HCT116 (cell line): ENCODE data around the gene YIPF2. TPM values are rescaled to one million over a fixed set of nuclear protein-coding genes. Genes with fewer than 3 reads are reported as not detected.

Experiments
- ATAC-seq: fragments of 200-7000 bp; cut with Tn5 transposase; 2 replicates; pipeline ENCODE4 v1.9.1; 2020; ENCODE audit warnings: mild to moderate bottlenecking, moderate library complexity
- BruUV-seq: library from RNA; stranded (reverse); fragments of 400-500 nt; replicated peaks from 2 replicates; lab custom pipeline; 2021; lab: Mats Ljungman, UMichigan
- CTCF ChIA-PET: fragments of 300-600 bp; sonication (Branson Sonifier 250); formaldehyde crosslinking; loops from one replicate; lab custom pipeline; 2021; ENCODE audit warnings: antibody characterized with exemption; lab: Charles Lee
- POLR2A ChIA-PET: fragments of 300-600, 350-600 bp; sonication (Branson Sonifier 250); formaldehyde crosslinking; loops from one replicate; lab custom pipeline; 2021; ENCODE audit warnings: antibody characterized with exemption; lab: Charles Lee
- RAD21 ChIA-PET, 2 experiments: fragments of 300-600 bp; sonication (Branson Sonifier 250); formaldehyde crosslinking; loops; one replicate each; lab custom pipeline; 2023; ENCODE audit warnings: low total read pairs in 2 of 2; ENCODE audit not compliant: uncharacterized antibody in 2 of 2, unreplicated experiment in 2 of 2, low non-redundant PET in 1 of 2; lab: Charles Lee
- DNase-seq: peaks from one replicate; pipeline ENCODE4 v3.0.0-alpha.2; 2010; ENCODE audit warnings: low read depth, low spot score
- H2AFZ ChIP-seq: fragments of 200-600 bp; shearing (Covaris generic), sonication (generic); 2 replicates; pipeline ENCODE4 v1.6.1; 2017; ENCODE audit warnings: low read depth, mixed run types, mixed read lengths, antibody characterized with exemption, low read length; ENCODE audit not compliant: poor library complexity, severe bottlenecking
- H3K27ac ChIP-seq: 2 replicates; pipeline ENCODE4 v1.5.1; 2012; ENCODE audit warnings: low read depth, low read length
- H3K27me3 ChIP-seq: fragments of 200-600 bp; sonication (generic); 2 replicates; pipeline ENCODE4 v1.6.1; 2016; ENCODE audit warnings: mixed run types, low read length, mixed read lengths; ENCODE audit not compliant: insufficient read depth
- H3K36me3 ChIP-seq, 2 experiments: fragments of 200-500 bp in 1 of 2; fragments of 200-600 bp in 1 of 2; sonication (Bioruptor generic) in 1 of 2; sonication (generic) in 1 of 2; 2 replicates each; pipeline versions ENCODE4 v1.5.1 to v1.6.1; 2014 to 2016; ENCODE audit warnings: low read length in 2 of 2, inconsistent platforms in 1 of 2, mixed read lengths in 1 of 2, mixed run types in 1 of 2; ENCODE audit not compliant: insufficient read depth in 2 of 2, control insufficient read depth in 1 of 2
- H3K4me1 ChIP-seq, 2 experiments: fragments of 200-600 bp in 1 of 2; sonication (generic) in 1 of 2; 2 replicates each; pipeline versions ENCODE4 v1.5.1 to v1.6.1; 2012 to 2017; ENCODE audit warnings: low read length in 2 of 2, inconsistent platforms in 1 of 2, mild to moderate bottlenecking in 1 of 2, mixed read lengths in 1 of 2, mixed run types in 1 of 2, moderate library complexity in 1 of 2; ENCODE audit not compliant: insufficient read depth in 2 of 2, control insufficient read depth in 1 of 2
- H3K4me2 ChIP-seq: fragments of 200-600 bp; sonication (generic); 2 replicates; pipeline ENCODE4 v1.6.1; 2017; ENCODE audit warnings: mixed run types, low read length, mixed read lengths
- H3K4me3 ChIP-seq, 2 experiments: fragments of 200-600 bp in 1 of 2; sonication (generic) in 1 of 2; replicated peaks in 1 of 2; 2 replicates each; pipeline ENCODE4 v1.5.1; 2011 to 2016; ENCODE audit warnings: low read length in 2 of 2, control low read depth in 1 of 2, low read depth in 1 of 2, mild to moderate bottlenecking in 1 of 2, mixed read lengths in 1 of 2, mixed run types in 1 of 2
- H3K79me2 ChIP-seq: fragments of 200-600 bp; sonication (generic); 2 replicates; pipeline ENCODE4 v1.6.1; 2017; ENCODE audit warnings: mild to moderate bottlenecking, mixed run types, low read length, moderate library complexity, mixed read lengths; ENCODE audit not compliant: insufficient read depth
- H3K9ac ChIP-seq: fragments of 200-600 bp; sonication (generic); 2 replicates; pipeline ENCODE4 v1.6.1; 2016; ENCODE audit warnings: low read length, mixed read lengths
- H3K9me2 ChIP-seq: fragments of 200-600 bp; sonication (generic), shearing (Covaris generic); 2 replicates; pipeline ENCODE4 v1.6.1; 2017; ENCODE audit warnings: mixed run types, mild to moderate bottlenecking, moderate library complexity; ENCODE audit not compliant: insufficient read depth
- H3K9me3 ChIP-seq, 2 experiments: fragments of 200-500 bp in 1 of 2; fragments of 200-600 bp in 1 of 2; sonication (Bioruptor generic) in 1 of 2; sonication (generic) in 1 of 2; 2 replicates each; pipeline ENCODE4 v1.6.1; 2014 to 2017; ENCODE audit warnings: low read length in 2 of 2, mixed read lengths in 2 of 2, inconsistent platforms in 1 of 2, low read depth in 1 of 2, mild to moderate bottlenecking in 1 of 2, mixed run types in 1 of 2, moderate library complexity in 1 of 2; ENCODE audit not compliant: control insufficient read depth in 1 of 2, insufficient read depth in 1 of 2
- H4K20me1 ChIP-seq: fragments of 200-600 bp; sonication (generic), shearing (Covaris generic); 2 replicates; pipeline ENCODE4 v1.6.1; 2017; ENCODE audit warnings: mixed run types, mild to moderate bottlenecking, moderate library complexity; ENCODE audit not compliant: insufficient read depth
- ATF3 ChIP-seq: IDR thresholded peaks from 2 replicates; pipeline ENCODE4 v1.6.1; 2012
- CBX3 ChIP-seq: IDR thresholded peaks from 2 replicates; pipeline ENCODE4 v1.6.1; 2012; ENCODE audit warnings: low read depth
- CEBPB ChIP-seq: IDR thresholded peaks from 2 replicates; pipeline ENCODE4 v1.6.1; 2012; ENCODE audit warnings: low read depth
- ELF1 ChIP-seq: IDR thresholded peaks from 2 replicates; pipeline ENCODE4 v1.6.1; 2012; ENCODE audit warnings: low read depth, borderline replicate concordance
- EZH2 ChIP-seq: fragments of 200-600 bp; sonication (generic); IDR thresholded peaks from 2 replicates; pipeline ENCODE4 v1.6.1; 2017; ENCODE audit warnings: antibody characterized with exemption, mixed run types
- EZH2phosphoT487 ChIP-seq: fragments of 200-600 bp; IDR thresholded peaks from 2 replicates; pipeline ENCODE4 v1.6.1; 2018; ENCODE audit warnings: antibody characterized with exemption, borderline replicate concordance
- MAX ChIP-seq: IDR thresholded peaks from 2 replicates; pipeline ENCODE4 v1.6.1; 2012
- POLR2AphosphoS5 ChIP-seq: IDR thresholded peaks from 2 replicates; pipeline ENCODE4 v1.6.1; 2011; ENCODE audit warnings: mild to moderate bottlenecking, low read depth, low read length, moderate library complexity
- SP1 ChIP-seq: IDR thresholded peaks from 2 replicates; pipeline ENCODE4 v1.6.1; 2012; ENCODE audit warnings: low read depth
- ZBTB33 ChIP-seq: IDR thresholded peaks from 2 replicates; pipeline ENCODE4 v1.6.1; 2011; ENCODE audit warnings: mild to moderate bottlenecking, low read length, moderate library complexity; ENCODE audit not compliant: insufficient replicate concordance; ENCODE audit errors: extremely low read depth
- ZNF274 ChIP-seq: fragments of 200-500 bp; sonication (Bioruptor generic); IDR thresholded peaks from 2 replicates; pipeline ENCODE4 v1.6.1; 2014; ENCODE audit warnings: mild to moderate bottlenecking, low read depth, low read length, inconsistent platforms
- intact Hi-C: fragments of 100-400 bp; cut with micrococcal nuclease; formaldehyde crosslinking; loops from 2 replicates; pipeline ENCODE4 v1.10.0; 2022
- total RNA-seq: library from RNA; stranded (reverse); gene quantifications from one replicate; pipeline ENCODE4 v1.2.1, GENCODE V29; 2021; ENCODE audit not compliant: unreplicated experiment

The YIPF2 gene
- total RNA-seq, 1 experiment from 2014 or later = 44.7 TPM

- no TSS peak for BruUV-seq
- Histone ChIP-seq H3K4me2 (no peak overlapping the region), H3K27me3 (no peaks in the 10 kb centered on the region), H3K79me2 (peaks cover 92% of the 10 kb centered on the region), H3K36me3 (no peaks in the 10 kb centered on the region), H3K27ac (no peak overlapping the region), H3K9me2 (no peaks in the 10 kb centered on the region), H4K20me1 (peaks cover 5% of the 10 kb centered on the region; the same call in 1 of the 2 replicates), H3K9me3 (no peaks in the 10 kb centered on the region)
- intact Hi-C loops = no loop called here
- no peak for DNase-seq
- ATAC-seq = no peak
- ChIA-PET RAD21 (no interaction called here), POLR2A (interaction anchor here (0.7 kb wide), 2 partner anchors 21 to 551 kb away, joined by 3 read pairs; no protein-coding TSS in a partner anchor)
- TF ChIP-seq ATF3 (no peak), ZBTB33 (no peak), CEBPB (no peak), EZH2 (no peak), MAX (no peak), EZH2phosphoT487 (no peak), CBX3 (no peak), SP1 (no peak), POLR2AphosphoS5 (no peak), ZNF274 (no peak), ELF1 (no peak)
- TF ChIP-seq, all 23 proteins: peak for 0
- Histone ChIP-seq H3K4me1 (peaks cover 22 to 79% of the 10 kb centered on the region in 2 experiments), H3K4me3 (no peak overlapping the region), H2AFZ (no peak overlapping the region), H3K9ac (no peak overlapping the region)
- CTCF ChIA-PET = interaction anchor here (1.6 kb wide), 1 partner anchor 14 kb away, joined by 7 read pairs; no protein-coding TSS in a partner anchor
These were observed 43.0 kb downstream of the YIPF2 start for GRCh38 chr19:10885201-10886169.
